GM21619 (cell line): ENCODE measurements around the gene RGL2.
"Not testable (repeated sequence)": the region's sequence is repeated elsewhere in the genome, so short reads cannot be mapped to it uniquely, and the experiment has no call there.

ENCODE experiments used
- ATAC-seq: cut with Tn5 transposase; IDR thresholded peaks from one replicate; pipeline ENCODE4 v1.9.1; 2021; ENCODE audit not compliant: unreplicated experiment

Gene RGL2

DNA sequence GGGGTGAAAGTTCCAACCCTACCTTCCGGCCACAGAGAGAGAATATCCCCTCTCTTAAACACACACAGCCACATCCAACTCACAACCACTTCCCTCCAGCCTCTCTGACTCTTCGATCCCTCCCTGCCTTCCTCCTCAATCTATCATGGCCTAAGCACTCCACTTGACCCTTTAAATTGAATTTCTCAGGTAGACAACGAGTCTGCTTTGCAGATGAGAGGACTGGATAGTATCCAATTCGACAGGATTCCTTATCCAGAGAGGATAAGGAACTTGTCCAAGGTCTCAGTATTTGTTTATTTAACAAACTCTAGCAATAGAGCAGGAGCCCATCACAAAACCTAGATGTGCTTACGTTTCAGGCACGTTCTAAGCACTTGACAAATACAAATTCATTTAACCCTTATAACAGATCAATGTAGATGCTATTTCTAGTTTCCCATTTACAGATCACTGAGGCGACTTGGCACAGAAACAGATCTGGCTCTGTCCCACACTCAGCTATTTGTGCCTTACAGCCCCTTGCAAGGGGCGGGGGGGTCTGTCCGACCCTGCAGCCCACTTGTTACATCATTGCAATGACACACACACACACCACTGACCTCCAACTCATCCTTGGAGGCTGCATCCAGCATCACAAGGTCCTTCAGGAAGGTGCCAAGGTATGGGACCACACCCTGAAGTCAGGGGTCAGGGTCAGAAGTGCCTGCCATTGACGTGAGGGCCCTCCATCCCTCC, 4.5 kb downstream of the RGL2 start:
- no peak for ATAC-seq

DNA sequence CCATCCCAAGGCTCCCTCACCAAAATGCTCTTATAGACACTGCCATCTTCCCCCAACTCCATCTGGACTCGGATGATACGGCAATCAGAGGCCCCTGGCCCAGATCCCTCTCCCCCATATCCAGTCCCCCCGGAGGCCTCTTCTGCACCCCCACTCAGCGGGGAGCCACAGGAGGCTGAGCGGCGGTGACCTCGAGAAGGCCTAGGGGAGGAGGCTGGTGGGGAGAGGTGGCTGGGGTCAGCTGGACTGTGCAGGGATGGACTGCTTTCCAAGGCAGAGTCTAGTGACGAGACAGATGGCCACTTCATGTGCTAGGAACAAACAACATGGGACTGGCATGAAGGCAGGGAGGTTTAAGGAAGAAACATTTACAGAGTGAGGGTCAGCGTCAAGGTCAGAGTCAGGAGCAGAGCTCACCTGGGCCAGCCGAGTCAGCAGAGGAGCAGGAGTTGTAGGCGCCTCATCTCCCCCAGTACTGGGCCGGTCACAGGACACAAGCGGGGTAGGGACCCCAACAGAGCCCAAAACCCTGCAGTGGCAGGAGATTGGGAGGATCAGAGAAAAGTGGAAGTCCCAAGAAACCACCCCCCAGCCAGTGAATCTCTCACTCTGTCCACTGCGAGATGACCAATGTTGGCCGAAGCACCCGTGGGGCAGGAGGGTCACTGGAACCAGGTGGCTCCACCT, 5.6 kb downstream of the RGL2 start:
- no peak for ATAC-seq

DNA sequence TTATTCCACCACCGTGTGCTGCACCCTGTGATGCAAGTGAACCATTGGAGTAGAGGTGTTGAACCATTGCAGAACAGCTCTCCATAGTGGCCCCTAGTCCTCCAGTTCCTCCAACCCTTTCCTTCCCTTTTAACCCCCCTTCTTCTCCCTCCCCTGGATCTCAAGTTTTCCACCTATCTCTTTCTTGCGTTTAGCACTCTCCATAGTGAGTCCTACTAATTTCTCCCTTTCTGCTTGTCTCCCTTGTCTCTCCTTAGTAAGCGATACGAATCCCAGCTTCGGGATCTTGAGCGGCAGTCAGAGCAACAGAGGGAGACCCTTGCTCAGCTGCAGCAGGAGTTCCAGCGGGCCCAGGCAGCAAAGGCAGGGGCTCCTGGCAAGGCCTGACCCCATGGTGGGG, 8.3 kb downstream of the RGL2 start:
- ATAC-seq = no peak

DNA sequence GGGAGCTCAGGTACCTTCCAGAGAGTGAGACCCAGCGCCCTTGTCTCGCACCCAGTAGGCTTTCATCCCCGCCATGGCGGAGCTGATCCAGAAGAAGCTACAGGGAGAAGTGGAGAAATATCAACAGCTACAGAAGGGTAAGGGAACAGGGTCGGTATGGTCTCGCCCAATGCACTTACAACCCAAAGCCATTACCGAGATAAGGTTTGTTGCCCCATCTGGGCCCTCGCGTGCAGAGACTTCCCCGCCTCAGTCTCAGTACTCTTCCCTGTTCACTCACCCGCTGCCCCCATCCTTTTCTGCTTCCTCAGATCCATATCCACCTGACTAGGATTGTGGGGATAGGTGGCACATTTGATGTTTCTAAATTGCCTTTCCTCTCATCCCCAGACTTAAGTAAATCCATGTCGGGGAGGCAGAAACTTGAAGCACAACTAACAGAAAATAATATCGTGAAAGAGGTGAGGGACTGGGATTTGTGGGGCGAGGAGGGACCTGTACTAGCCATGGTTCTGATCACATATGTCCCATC, 8.9 kb downstream of the RGL2 start:
- no peak for ATAC-seq

DNA sequence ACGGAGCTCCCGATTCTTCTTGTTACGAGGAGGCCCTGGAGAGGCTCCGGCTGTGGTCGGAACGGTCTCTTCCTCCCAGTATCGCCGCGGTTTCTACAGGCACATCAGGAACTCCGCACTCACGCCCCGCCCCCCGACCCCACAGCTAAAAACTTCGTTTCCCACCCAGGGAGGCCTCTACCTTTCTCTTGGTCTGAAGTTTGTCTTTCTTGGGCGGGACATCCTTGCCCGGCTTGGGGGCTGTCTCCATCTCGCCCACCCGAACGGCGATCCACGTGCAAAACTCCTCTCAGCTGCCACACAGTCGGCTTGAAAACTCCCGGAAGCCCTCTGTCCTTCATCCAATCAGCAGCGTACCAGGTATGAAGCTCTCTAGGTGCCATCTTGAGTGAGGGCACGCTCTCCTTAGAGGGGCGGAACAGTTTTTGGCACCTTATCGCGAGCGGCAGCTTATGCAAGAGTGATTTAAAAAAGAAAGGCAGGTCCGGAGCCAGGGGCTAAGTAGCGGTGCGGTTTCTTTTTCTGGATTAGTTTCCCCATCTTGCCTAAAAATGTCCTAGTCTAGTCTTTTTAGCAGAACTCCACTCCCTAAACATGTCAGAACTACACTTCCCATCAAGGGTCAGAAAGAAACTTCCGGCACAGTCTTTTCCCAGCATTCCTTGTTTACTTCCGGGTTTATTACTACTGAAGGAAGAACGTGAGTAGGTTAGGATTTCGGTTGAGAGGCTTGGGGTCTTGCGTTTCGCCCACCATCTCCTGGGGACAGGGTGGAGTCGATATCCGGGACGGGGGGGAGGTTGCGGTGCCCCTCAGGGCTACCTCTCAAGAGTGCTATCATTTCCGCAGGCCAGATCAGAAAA, 9.6 kb downstream of the RGL2 start, which contains the start of the genes PFDN6 and WDR46:
Gene PFDN6, plus strand, starts transcription at position 681 of the 863 bp plus-strand sequence. CDS start 256 bp downstream, outside the sequence.
Gene WDR46, minus strand, starts transcription at position 319 of the 863 bp plus-strand sequence. Its CDS starts 69 bp downstream, at position 250.
- ATAC-seq = peak; percentile 84

DNA sequence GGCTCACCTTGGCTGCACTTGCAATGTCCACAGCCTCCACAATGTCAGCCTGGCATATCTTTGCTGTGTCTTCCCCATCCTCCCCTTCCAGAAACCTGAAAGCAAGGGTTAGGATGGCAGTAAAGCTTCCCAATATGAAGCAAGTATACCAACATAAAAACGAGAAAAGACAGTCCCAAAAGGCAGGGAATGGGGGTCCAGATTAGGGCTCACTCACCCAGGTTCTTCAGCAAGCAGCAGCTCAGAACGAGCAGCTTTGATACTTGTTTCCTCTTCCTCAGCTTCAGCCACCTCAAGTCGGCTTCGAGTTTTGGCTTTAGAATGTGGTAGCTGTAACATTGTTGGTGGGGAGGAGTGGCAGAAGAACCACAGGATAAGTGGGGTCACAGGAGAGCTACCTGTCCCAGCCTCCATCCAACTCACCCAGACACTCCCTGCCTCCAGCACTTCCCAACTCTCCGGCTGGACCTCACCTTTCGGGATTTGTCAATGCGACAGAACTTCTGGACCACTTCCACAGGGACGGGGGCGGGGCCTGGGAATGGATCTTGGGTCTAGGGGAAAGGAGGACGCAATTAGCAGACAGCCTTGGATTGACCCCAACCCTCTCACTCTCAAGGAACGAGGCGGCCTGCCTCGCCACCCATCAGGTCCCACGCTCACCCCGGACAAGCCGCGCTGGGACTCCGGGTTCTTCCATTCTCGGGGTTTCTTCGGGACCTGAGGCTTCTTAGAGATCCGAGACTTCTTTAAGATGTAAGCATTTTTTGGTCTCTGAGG, 10.4 kb downstream of the RGL2 start:
- no peak for ATAC-seq

DNA sequence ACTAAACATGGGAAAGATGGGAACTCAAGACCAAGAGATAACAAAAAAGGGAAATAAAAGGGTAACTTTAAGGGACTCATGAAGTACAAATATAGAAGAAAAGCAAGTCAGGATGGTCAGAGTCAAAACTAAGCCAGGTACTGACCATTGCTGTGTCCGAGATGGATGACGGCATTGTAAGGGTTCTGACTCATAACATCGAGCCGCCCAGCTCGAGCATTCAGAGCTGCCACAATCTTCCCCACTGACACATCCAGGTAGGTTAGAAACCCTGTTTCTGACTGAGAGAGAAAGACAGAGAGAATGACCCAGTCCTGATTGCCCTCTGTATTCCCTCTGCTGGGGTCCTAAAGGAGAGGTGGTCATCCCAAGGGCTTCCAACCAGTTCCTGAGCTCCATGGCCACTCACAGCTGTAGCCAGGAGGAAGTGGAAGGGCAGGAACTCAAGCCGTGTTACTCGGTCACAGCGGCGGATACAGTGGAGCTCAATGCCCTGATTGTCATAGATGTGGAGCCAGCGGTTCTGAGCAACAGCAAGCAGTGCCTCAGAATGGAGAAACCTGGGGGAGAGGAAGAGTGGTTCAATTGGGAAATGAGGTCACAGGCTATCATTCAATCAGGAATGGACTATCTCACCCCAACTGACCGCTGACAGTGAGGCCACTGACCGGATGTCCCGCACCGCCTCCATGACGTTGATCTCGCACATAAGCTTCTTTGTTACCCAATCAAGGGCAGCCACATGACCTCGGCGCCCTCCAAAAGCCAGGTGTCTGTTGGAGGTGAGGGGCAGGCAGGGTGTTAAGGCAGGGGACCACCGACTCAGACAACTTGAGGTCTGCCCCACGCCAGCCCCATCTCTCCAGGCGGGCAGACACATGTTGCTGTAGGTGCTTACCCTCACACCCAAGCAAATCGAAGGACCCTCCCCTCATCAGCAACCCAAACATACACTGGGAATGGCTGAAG, 11.5 kb downstream of the RGL2 start:
- no peak for ATAC-seq

DNA sequence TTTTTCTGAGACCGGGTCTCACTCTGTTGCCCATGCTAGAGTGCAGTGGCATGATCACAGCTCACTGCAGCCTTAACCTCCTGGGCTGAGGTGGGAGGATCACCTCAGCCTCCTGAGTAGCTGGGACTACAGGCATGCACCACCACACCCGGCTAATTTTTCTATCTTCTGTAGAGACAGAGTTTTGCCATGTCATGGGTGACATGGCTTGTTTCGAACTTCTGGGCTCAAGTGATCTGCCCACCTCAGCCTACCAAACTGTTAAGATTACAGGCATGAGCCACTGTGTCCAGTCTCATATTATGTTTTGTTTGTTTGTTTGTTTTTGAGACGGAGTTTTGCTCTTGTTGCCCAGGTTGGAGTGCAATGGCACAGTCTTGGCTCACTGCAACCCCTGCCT, 13.5 kb downstream of the RGL2 start:
- ATAC-seq = not testable (repeated sequence)

DNA sequence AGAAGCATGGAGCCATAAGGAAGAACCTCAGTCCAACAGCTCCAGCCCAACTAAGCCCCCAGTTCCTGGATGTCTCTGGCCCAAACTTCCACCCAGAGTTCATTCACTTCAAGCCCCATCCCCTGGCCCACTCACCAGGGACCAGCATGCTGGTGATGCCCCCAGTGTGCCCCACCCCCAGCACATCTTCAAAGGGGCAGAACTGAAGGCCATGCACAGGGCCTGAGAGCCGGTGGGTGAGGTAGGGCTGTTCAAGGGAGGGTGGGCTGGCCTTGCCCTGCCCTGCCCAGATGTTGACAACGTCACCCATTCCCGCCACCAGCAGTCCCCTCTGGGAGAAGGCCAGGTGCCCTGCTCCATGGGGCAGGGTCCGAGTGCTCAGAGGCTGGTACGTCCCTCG, 18.2 kb downstream of the RGL2 start:
- ATAC-seq = no peak

DNA sequence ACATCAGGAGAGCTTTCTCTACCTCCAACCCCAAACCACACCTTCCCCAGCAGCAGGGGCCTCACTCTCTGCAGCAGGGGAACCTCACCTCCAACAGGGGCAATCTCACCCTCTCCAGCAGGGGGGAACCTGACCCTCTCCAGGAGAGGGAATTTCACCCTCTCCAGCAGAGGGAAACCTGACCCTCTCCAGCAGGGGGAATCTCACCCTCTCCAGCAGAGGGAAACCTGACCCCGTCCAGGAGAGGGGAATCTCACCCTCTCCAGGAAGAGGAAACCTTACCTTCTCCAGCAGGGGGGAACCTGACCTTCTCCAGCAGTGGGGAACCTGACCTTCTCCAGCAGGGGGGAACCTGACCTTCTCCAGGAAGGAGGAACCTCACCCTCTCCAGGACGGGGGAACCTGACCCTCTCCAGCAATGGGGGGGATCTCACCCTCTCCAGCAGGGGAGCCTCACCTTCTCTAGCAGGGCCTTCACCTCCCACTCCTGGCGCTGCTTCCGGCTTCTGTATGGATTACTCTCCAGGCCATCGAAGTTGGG, 18.7 kb downstream of the RGL2 start:
- ATAC-seq = no peak

DNA sequence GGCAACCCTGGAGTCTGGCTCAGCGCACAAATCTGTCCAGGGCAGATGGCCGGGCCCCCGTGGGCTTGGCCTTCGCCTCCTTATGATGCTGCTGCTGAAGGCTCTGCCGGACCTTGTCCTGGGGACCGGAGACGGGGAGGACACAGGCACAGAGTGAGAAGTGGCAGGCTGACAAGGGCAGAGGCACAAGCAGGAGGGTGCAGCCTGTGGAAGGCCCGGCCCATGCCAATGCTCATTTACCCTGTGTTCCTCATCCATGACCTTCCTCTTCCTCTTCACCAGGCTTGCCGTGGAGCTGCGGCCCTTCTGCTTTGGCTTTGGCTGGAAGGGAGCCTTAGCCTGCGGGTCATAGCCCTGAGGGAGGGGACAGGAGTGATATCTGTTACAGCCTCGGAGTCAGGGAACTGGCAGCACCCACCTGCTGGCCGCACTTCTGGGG, 19.5 kb downstream of the RGL2 start:
- no peak for ATAC-seq

DNA sequence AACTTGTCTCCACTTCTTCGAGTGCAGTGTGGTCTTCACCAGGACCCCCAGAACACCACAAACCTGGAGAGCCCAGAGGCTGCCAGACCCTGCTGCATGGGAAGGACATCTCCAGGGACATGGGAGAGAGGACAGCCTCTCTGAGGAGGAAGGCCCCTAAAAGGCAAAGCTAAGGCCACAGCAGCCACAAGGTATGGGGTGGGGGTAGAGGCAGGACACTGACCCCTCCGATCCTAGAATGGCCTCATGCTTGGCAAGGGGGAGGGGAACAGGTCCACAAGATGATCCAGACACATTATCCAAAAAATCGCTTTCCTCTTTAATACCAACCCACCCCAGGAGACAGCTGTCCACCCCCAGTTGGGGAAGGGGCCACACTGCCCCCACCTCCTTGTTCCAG, 19.9 kb downstream of the RGL2 start:
- ATAC-seq = no peak

DNA sequence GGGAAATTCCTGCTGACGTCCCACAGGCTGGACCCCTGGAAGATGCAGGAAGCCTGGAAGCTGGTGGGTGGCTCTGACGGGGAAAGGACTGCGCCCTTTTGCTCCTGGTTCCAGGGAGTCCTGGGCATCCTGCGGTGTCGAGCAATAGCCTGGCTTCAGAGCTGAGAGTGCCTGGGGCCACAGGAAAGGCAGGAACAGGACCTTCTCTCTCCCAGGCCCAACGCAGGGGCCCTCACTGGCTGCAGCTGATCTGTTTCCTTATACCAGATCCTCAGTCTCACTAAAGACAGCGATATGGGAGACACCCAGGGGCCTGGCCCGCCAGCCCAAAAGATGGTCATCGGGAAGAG, 20.4 kb downstream of the RGL2 start:
- no peak for ATAC-seq

DNA sequence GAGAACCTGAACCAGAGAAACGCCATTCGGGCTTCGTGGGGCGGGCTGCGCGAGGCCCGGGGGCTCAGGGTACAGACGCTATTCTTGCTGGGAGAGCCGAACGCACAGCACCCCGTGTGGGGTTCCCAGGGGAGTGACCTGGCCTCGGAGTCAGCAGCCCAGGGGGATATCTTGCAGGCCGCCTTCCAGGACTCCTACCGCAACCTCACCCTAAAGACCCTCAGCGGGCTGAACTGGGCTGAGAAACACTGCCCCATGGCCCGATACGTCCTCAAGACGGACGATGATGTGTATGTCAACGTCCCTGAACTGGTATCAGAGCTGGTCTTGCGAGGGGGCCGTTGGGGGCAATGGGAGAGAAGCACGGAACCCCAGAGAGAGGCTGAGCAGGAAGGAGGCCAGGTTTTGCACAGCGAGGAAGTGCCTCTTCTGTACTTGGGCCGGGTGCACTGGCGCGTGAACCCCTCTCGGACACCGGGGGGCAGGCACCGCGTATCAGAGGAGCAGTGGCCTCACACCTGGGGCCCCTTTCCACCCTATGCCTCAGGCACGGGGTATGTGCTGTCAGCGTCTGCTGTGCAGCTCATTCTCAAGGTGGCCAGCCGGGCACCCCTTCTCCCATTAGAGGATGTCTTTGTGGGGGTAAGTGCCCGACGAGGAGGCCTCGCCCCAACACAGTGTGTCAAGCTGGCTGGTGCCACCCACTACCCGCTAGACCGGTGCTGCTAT, 20.9 kb downstream of the RGL2 start:
- ATAC-seq = no peak

DNA sequence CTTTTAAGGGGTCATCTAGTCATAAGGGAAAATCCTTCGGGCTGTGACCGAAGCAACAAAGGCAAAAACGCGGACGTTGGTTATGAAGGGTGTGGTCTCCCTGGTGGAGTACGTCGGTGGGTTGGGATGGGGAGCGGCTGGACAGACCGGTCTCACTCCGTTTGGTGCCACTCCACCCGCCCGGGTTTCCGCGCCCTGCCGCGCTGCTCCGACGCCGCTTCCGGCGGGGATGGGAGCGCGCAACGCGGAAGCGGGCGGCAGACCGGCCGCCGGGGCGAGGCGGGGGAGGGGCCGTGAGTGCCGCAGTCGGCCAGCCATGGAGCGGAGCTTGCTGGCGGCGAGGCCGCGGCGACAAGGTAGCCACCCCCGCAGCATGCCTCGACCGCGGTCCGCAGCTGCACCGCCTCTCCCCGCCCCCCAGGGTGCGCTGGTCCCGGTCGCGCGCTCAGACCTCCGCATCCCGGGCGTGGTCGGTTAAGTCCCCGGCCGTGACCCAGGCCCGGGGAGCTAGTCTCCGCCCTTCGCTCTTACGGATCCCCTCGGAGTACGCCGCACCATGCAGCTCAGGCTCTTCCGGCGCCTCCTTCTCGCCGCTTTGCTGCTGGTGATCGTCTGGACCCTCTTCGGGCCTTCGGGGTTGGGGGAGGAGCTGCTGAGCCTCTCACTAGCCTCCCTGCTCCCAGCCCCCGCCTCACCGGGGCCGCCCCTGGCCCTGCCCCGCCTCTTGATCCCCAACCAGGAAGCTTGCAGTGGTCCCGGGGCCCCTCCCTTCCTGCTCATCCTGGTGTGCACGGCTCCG, 21.7 kb downstream of the RGL2 start, which contains the start of gene B3GALT4:
Gene B3GALT4, plus strand, starts transcription at position 260 of the 799 bp plus-strand sequence. Its CDS starts 297 bp downstream, at position 557.
- ATAC-seq = peak; percentile 52

DNA sequence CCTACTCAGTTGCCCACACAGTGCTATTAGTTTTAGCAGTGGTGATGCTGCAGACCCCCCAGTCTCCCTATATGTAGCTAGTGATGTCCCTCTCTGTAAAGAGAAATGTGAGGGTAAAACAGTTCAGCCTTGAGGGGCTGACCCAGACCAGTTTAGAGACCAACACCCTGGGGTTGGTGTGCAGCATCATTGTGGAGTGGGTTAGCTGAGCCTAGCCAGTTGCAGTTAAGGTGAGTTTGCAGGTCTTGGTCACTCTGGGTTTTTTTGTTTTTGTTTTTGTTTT, 22.2 kb downstream of the RGL2 start:
- no peak for ATAC-seq

DNA sequence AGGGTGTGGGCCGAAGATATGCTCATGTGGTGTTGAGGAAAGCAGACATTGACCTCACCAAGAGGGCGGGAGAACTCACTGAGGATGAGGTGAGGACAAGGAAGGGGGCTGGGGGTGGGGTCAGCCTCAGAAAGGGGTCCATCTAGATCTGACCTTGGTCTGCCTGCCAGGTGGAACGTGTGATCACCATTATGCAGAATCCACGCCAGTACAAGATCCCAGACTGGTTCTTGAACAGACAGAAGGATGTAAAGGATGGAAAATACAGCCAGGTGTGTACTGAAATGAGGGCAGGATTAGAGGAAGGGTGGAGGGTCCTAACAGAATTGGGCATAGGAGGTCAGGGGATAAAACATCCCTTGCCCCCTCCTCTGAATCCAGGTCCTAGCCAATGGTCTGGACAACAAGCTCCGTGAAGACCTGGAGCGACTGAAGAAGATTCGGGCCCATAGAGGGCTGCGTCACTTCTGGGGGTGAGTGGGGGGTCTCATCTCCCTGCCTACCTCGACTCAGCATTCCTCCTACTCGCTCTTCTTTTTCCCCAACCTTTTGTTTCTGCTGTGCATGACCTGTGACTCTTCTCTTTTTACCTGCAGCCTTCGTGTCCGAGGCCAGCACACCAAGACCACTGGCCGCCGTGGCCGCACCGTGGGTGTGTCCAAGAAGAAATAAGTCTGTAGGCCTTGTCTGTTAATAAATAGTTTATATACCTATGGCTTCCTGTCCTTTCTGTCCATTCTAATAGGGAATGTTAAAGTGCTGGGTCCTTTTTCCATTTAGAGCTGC, 22.8 kb downstream of the RGL2 start:
- ATAC-seq = not testable (repeated sequence)
